IPS-20b (cell line): ENCODE results near the gene ISG15.
"Not testable (repeated sequence)": the region's sequence is repeated elsewhere in the genome, so short reads cannot be mapped to it uniquely, and the experiment has no call there.

Experiments used
- H3K27ac ChIP-seq: one replicate; pipeline ENCODE4 v1.5.1; 2013; ENCODE audit warnings: low read length
- H3K27me3 ChIP-seq: 2 replicates; pipeline ENCODE4 v1.6.1; 2013; ENCODE audit warnings: mild to moderate bottlenecking, low read length, inconsistent platforms; ENCODE audit not compliant: insufficient read depth
- H3K36me3 ChIP-seq: 2 replicates; pipeline ENCODE4 v1.6.1; 2013; ENCODE audit warnings: low read depth, mild to moderate bottlenecking, inconsistent platforms, low read length, moderate library complexity; ENCODE audit not compliant: insufficient read depth
- H3K4me1 ChIP-seq: 2 replicates; pipeline ENCODE4 v1.6.1; 2013; ENCODE audit warnings: mild to moderate bottlenecking, control low read depth, inconsistent platforms, low read length, moderate library complexity; ENCODE audit not compliant: insufficient read depth
- H3K4me3 ChIP-seq: 2 replicates; pipeline ENCODE4 v1.5.1; 2013; ENCODE audit warnings: mild to moderate bottlenecking, low read length, inconsistent platforms
- H3K9ac ChIP-seq: 2 replicates; pipeline ENCODE4 v1.6.1; 2013; ENCODE audit warnings: low read depth, mild to moderate bottlenecking, inconsistent platforms, low read length, moderate library complexity
- H3K9me3 ChIP-seq: 2 replicates; pipeline ENCODE4 v1.6.1; 2013; ENCODE audit warnings: mild to moderate bottlenecking, low read depth, low read length, inconsistent platforms; ENCODE audit not compliant: insufficient read depth

ISG15 gene

DNA sequence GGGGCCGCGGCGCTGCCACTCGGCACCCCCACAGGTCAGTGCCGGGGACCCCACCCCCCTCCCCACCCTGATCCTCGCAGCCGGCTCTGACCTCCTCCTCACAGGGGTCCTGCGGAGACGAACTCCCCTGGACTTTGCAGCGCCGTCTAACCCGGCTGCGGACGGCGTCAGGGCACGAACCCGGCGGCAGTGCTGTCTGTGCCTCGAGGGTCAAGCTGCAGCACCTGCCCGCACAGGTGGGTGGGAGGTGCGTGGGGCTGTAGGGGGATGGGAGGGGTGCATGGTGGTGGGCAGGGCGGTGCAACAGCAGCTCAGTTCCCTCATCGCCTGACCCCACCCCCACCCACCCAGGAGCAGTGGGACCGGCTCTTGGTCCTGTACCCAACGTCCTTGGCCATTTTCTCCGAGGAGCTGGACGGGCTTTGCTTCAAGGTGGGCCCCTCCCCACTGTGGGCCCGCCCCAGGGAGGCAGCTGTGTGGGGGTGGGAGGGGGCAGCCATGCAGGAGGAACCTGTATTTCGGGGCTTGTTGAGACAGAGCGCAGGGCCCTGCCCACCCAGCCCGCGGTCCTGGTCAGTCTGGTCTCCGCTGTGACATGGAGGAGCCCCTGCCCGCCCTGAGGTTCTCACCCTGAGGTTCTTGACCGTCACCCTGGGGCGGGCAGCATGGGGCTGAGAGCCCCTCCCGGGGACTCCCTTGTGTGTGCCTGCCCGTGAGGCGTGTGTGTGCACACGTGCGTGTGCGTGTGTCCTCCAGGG is 42.1 kb upstream of the ISG15 start:
- Histone ChIP-seq H3K4me3 (no peak overlapping the region), H3K9ac (no peak overlapping the region), H3K36me3 (no peaks in the 10 kb centered on the region), H3K4me1 (no peaks in the 10 kb centered on the region), H3K27ac (no peak overlapping the region), H3K9me3 (no peaks in the 10 kb centered on the region), H3K27me3 (peaks cover 69% of the 10 kb centered on the region)

DNA sequence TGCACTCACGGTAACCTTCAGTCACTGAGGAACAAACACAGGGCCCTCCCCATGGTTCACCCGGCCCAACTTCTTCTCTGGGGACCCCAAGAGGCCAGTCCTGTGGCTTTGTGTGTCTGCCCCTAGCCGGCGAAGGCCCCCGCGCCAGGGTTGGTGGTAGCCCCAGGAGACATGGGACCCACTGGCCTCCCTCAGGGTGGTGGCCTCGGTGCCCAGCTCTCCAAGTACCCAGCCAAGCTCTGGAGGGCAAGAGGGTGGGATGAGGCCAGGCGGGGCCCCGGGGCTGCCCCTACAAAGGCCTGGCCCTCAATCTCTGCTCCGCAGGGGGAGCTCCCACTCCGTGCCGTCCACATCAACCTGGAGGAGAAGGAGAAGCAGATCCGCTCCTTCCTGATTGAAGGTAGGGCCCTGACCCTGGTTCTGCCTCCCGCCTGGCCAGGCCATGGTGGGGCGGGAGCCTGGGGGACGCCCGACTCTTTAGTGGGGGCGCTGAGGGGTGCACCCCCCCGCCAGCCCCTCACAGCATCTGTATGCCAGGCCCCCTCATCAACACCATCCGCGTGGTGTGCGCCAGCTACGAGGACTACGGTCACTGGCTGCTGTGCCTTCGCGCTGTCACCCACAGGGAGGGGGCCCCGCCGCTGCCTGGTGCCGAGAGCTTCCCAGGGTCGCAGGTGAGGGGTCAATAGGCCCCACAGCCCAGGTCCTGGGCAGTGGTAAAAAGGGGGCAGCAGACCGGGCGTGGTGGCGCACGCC is 41.4 kb upstream of the ISG15 start:
- no peak overlapping the region for H3K9ac ChIP-seq
- peaks cover 61% of the 10 kb centered on the region for H3K27me3 ChIP-seq

DNA sequence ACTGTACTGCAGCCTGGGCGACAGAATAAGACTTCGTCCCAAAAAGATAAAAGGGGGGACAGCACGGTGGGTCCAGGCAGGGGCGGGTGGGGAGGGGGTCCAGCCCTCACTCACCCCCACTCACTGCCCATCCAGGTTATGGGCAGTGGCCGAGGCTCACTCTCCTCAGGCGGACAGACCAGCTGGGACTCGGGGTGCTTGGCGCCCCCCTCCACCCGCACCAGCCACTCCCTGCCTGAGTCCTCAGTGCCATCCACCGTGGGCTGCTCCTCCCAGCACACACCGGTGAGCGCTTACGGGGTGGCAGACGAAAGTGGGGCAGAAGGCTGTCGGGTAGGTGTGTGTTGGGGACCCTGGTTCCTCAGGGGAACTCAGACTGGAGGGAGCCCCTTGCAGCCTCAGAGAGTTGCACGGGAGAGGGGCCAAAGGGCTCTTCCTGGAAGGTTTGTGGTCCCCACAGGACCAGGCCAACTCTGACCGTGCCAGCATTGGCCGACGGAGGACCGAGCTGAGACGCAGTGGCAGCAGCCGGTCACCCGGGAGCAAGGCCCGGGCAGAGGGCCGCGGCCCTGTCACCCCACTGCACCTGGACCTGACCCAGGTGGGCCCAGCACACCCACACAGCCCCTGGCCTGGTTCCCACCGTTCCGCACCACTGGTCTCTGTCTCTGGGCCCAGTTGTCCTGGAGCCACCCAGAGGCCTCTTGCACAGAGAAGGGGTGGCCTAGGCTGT is 40.4 kb upstream of the ISG15 start:
- H3K27me3 ChIP-seq: peaks cover 51% of the 10 kb centered on the region
- no peak overlapping the region for H3K9ac ChIP-seq

More for the DNA sequence above, 41.4 kb upstream of the ISG15 start:
- no peak overlapping the region for H3K27ac ChIP-seq
- H3K4me1 ChIP-seq: no peaks in the 10 kb centered on the region
- no peaks in the 10 kb centered on the region for H3K36me3 ChIP-seq
- H3K4me3 ChIP-seq: no peak overlapping the region
- H3K9me3 ChIP-seq: no peaks in the 10 kb centered on the region

DNA sequence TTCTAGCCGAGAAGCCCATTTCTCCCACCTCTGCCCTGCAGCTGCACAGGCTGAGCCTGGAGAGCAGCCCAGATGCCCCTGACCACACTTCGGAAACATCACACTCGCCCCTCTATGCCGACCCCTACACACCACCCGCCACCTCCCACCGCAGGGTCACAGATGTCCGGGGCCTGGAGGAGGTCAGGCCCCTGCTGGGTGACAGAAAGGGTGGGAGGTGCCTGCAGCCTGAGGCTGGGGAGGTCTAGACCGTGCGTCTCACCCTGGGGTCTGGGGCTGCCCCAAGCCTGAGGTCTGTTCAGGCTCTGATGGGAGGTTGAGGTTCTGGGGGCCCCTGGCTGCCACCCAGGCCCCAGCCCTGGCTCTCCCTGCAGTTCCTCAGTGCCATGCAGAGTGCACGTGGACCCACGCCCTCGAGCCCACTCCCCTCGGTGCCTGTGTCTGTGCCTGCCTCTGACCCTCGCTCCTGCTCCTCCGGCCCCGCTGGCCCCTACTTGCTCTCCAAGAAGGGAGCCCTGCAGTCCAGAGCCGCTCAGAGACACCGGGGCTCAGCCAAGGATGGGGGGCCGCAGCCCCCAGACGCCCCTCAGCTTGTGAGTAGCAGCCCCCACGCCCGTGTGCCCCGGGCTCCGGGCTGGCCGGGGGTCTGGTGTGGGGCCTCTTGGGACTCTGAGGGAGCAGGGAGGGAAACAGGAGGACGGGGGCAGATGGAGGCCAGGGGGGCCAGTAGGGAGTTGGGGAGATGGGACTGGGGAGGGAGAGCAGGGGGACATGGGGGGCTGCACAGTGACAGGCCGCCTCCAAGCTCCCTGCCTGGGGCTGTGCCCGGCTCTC is 39.6 kb upstream of the ISG15 start:
- Histone ChIP-seq H3K9ac (no peak overlapping the region), H3K4me3 (no peak overlapping the region)

More for the DNA sequence above, 40.4 kb upstream of the ISG15 start:
- Histone ChIP-seq H3K4me1 (no peaks in the 10 kb centered on the region), H3K9me3 (no peaks in the 10 kb centered on the region), H3K4me3 (no peak overlapping the region), H3K27ac (no peak overlapping the region), H3K36me3 (no peaks in the 10 kb centered on the region)

DNA sequence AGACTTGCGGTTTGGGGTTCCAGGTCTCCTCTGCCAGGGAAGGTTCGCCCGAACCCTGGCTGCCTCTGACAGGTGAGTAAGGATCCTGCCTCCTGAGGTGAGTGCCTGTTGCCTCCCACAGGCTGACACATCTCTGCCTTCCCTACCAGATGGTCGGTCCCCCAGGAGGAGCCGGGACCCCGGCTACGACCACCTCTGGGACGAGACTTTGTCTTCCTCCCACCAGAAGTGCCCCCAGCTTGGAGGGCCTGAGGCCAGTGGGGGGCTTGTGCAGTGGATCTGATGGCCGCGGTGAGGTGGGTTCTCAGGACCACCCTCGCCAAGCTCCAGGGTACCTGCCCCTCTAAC is 39.0 kb upstream of the ISG15 start:
- no peaks in the 10 kb centered on the region for H3K4me1 ChIP-seq

More for the DNA sequence above, 39.6 kb upstream of the ISG15 start:
- no peak overlapping the region for H3K27ac ChIP-seq
- H3K36me3 ChIP-seq: no peaks in the 10 kb centered on the region
- H3K9me3 ChIP-seq: no peaks in the 10 kb centered on the region
- H3K27me3 ChIP-seq: peaks cover 43% of the 10 kb centered on the region
- no peaks in the 10 kb centered on the region for H3K4me1 ChIP-seq

DNA sequence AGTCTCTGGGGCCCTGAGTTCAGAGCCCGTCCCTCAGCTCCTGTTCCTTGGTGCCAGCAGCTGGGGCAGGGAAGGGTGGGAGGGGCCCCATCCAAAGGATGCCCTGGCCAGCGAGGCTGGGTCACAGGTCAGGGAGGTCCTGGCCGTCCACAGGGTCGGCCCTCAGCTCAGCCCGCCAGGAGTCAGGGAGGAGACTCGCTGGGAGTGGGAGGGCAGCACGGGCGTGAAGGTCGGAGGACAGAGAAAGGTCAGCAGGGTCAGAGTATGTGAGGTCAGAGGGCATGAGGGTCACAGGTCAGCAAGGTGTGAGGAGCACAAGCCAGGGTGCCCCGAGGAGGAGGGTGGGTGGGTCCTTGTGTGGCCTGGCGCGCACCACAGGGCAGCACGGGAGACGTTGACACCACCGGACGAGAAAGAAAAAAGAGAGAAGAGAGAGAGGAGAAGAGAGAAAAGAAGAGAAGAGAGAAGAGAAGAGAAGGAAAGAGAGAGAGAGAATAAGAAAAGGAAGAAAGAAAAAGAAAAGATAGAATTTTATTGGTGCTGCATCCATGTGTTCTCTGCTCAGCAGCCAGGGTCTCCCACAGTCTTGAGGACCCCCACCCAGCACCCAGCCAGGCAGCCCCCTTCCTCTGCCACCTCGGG is 38.5 kb upstream of the ISG15 start:
- Histone ChIP-seq H3K9ac (no peak overlapping the region), H3K9me3 (no peaks in the 10 kb centered on the region), H3K27ac (no peak overlapping the region), H3K4me3 (no peak overlapping the region), H3K4me1 (no peaks in the 10 kb centered on the region), H3K27me3 (peaks cover 36% of the 10 kb centered on the region), H3K36me3 (no peaks in the 10 kb centered on the region)

More for the DNA sequence above, 39.0 kb upstream of the ISG15 start:
- Histone ChIP-seq H3K36me3 (no peaks in the 10 kb centered on the region), H3K9me3 (no peaks in the 10 kb centered on the region), H3K27ac (no peak overlapping the region), H3K27me3 (peaks cover 38% of the 10 kb centered on the region), H3K4me3 (no peak overlapping the region), H3K9ac (no peak overlapping the region)

DNA sequence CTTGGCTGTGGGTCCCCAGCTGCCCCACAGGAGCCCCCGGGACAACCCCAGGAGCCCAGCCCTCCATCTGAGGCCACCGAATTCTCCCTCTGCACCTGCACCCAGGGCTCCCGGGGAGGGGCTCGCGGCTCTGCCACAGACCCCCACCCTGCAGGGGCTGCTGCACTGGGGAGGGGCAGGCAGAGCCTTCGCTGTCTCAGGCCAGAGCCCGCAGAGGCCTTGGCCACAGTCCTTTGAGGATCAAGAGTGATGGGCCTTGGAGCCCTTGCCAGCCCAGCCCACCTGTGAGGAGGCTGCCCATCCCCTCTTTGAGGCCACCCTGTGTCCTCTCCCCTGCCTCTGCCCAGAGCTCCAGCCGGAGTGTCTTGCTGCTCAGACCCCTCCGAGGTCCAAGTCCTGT is 37.9 kb upstream of the ISG15 start:
- Histone ChIP-seq H3K36me3 (no peaks in the 10 kb centered on the region), H3K4me3 (no peak overlapping the region), H3K27me3 (peaks cover 31% of the 10 kb centered on the region), H3K4me1 (no peaks in the 10 kb centered on the region), H3K27ac (no peak overlapping the region), H3K9me3 (no peaks in the 10 kb centered on the region), H3K9ac (no peak overlapping the region)

DNA sequence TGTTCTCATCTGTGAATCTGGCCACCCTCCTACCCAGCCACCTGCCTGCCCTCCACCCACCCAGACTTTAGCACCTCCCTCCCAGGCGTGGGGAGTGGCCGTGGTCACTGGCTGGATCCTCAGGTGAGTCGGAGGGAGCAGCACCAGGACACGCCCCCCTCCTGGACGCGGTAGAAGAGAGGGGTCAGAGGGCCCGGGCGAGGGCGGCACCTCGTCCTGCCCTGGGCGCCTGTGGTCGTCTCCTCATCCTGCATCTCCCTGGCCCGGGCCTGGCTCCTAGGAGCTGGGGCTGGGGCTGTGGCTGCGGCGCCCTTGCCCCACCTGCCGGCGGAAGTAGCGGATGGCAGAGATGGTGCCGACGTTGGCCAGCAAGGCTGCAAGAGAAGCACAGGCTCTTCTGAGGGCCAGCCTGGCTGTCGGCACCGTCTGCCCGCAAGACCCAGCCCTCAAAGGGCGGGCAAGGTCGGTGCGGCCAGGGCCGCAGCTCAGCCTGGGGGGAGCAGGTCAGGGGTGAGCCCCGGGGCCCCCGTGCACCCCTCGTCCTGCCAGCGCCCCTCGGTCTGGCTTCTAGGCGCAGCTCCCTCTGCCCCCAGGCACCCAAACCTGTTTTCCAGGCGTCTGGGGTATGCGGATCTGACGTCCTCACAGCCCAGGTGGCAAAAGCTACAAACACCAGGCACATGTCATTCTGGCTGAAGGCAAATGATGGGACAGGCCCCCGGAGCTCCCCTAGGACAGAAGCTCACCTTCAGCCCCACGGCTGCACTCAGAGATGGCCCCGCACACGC is 37.2 kb upstream of the ISG15 start:
- no peaks in the 10 kb centered on the region for H3K36me3 ChIP-seq
- H3K27me3 ChIP-seq: peaks cover 28% of the 10 kb centered on the region
- H3K9me3 ChIP-seq: no peaks in the 10 kb centered on the region
- H3K4me3 ChIP-seq: peak overlapping the region; percentile 50; the same call in 1 of the 2 replicates
- no peak overlapping the region for H3K9ac ChIP-seq
- H3K4me1 ChIP-seq: no peaks in the 10 kb centered on the region
- no peak overlapping the region for H3K27ac ChIP-seq

DNA sequence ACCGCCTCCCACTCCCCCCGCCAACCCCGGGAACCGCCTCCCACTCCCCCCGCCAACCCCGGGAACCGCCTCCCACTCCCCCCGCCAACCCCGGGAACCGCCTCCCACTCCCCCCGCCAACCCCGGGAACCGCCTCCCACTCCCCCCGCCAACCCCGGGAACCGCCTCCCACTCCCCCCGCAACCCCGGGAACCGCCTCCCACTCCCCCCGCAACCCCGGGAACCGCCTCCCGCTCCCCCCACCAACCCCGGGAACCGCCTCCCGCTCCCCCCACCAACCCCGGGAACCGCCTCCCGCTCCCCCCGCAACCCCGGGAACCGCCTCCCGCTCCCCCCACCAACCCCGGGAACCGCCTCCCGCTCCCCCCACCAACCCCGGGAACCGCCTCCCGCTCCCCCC is 36.5 kb upstream of the ISG15 start:
- H3K4me3 ChIP-seq, H3K9me3 ChIP-seq, H3K36me3 ChIP-seq, H3K9ac ChIP-seq, H3K4me1 ChIP-seq, H3K27ac ChIP-seq: not testable (repeated sequence)
- H3K27me3 ChIP-seq: peaks cover 28% of the 10 kb centered on the region

DNA sequence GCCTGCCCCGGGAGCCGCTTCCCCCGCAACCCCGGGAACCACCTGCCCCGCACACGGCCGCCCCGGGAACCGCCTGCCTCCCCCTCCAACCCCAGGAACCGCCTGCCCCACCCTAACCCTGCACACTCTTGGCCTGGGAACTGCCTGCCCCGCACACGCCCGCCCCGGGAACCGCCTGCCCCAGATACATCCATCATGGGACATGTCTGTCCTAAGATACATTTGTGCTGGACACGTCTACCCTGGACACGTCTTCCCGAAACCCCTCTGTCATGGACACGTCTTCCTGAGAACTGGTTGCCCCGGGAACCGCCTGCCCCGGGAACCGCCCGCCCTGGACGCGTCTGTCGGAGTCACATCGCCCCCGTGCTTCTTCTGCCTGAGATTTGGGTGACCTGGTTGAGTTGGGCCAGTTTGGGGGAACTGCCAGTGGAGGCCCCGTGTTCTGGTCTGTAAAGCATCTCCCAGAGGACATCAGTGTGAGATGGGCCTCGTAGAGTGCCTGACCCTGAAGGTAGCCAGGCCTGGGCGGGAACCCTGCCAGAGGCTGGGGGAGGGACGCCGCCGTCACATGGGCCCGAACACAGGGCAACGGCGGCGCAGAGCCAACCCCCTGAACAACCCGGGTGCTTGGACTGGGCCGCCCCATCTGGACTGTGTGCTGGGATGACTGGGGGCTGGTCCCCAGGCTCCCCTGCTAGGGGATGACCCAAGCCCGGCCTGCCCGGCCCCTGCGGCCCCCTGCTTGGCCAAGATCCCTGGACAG is 35.0 kb upstream of the ISG15 start:
- no peaks in the 10 kb centered on the region for H3K36me3 ChIP-seq
- no peaks in the 10 kb centered on the region for H3K4me1 ChIP-seq
- H3K27ac ChIP-seq: no peak overlapping the region
- no peaks in the 10 kb centered on the region for H3K9me3 ChIP-seq
- no peak overlapping the region for H3K9ac ChIP-seq
- H3K27me3 ChIP-seq: peaks cover 33% of the 10 kb centered on the region
- H3K4me3 ChIP-seq: no peak overlapping the region
